ENCODE data around the gene PPP1R3E.
A peak's percentile ranks its signal among the peaks of the same experiment; 100 is the strongest.
"Not testable (repeated sequence)": the region's sequence is repeated elsewhere in the genome, so short reads cannot be mapped to it uniquely, and the experiment has no call there.

Gene PPP1R3E

GRCh38 chr14:23297611-23298277, 4.9 kb downstream of the PPP1R3E start:
- DNase-seq, result no peak

GRCh38 chr14:23297096-23297495, 5.6 kb downstream of the PPP1R3E start:
- DNase-seq, result no peak

- DNase-seq, result no peak
Measured at GRCh38 chr14:23296012-23296777, 6.5 kb downstream of the PPP1R3E start.

DNA sequence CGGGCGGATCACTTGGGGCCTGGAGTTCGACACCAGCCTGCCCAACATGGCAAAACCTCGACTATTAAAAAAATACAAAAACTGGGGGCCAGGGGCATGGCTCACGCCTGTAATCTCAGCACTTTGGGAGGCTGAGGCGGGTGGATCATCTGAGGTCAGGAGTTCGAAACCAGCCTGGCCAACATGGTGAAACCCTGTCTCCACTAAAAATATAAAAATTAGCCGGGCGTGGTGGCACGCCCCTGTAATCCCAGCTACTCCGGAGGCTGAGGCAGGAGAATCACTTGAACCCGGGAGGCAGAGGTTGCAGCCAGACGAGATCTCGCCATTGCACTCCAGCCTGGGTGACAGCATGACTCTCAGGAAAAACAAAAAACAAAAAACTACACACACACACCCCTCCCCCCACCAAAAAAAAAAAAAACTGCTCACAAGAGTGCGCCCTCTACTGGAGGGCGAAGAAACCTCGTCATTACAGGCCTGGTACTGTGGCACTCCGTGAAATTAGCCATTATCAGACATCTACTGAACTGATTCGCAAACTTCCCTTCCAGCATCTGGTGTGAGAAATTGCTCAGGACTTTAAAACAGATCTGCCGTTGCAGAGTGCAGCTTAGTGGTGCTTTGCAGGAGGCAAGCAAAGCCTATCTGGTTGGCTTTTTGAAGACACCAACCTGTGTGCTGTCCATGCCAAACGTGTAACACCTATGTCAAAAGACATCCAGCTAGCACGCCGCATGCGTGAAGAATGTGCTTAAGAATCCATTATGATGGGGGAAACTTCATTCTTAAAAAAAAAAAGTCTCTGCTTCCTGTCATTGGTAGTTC, 7.7 kb downstream of the PPP1R3E start:
- peak; percentile 53 for DNase-seq

DNA sequence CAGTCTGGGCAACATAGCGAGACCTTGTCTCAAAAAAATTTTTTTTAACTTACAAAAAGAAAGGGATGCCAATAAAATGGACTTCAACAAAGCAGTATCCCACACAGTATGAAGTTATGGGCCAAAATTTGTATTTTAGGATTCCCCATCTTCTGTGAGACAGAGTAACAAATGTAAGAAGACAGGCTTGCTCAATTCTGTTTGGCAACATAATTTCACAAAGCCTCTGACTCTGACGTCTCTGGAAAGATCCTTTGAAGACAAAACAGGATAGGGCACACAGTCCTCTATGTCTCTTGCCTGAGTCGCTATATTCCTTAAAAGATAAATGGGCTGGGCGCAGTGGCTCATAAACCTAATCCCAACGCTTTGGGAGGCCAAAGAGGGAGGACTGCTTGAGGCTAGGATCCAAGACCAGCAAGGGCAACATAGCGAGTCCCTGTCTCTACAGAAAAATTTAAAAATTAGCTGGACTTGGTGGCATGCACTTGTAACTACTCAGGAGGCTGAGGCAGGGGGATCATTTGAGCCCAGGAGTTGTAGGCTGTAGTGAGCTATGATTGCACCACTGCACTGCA, 15.7 kb downstream of the PPP1R3E start:
- no peak for DNase-seq

DNA sequence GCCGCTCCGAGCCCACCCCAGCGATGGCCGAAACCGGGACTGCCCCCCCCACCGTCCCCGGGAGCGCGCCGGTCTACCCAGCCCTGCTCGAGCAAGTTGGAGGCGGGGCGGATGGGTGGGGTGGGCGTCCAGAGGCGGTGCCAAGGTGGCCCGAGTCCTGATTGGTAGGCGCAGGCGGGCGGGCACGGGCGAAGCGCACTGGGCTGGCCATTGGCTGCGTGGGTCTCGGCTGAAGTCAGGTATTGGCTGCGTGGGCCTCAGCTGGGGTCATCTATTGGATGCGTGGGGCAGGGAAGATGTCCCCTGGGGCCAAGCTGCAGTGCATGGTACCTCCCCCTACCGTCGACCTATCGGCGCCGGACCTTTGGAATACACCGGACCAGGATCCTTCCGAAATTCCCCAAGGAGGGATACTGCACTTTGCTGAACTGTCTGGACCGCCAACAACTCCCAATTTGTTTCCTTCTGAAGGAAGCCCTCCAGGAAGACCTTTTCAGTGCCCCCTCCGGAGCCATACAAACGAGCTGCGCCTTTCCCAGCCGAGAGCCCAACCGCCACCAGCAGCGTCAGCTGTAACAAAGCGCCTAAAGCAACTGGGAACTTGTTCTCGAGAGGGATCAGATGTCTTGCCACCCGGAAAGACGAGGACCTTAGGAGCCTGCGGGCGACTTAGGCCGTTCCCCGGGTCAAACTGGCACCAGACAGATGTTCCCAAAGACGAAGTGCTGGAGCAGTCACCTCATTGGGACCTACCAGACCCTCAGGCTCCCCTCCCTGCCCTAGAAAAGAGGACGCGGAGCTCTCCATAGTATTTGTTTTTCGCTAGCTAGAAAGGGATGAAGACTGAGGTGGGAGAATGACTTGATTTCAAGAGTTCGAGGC, 16.4 kb downstream of the PPP1R3E start, which contains the start of gene HOMEZ:
Gene HOMEZ (minus strand): TSS at position 113 of the 882 bp plus-strand sequence. CDS start 180 bp downstream, outside the sequence.
- peak; percentile 99 for DNase-seq

GRCh38 chr14:23285530-23286019, 17.1 kb downstream of the PPP1R3E start:
- no peak for DNase-seq

DNA sequence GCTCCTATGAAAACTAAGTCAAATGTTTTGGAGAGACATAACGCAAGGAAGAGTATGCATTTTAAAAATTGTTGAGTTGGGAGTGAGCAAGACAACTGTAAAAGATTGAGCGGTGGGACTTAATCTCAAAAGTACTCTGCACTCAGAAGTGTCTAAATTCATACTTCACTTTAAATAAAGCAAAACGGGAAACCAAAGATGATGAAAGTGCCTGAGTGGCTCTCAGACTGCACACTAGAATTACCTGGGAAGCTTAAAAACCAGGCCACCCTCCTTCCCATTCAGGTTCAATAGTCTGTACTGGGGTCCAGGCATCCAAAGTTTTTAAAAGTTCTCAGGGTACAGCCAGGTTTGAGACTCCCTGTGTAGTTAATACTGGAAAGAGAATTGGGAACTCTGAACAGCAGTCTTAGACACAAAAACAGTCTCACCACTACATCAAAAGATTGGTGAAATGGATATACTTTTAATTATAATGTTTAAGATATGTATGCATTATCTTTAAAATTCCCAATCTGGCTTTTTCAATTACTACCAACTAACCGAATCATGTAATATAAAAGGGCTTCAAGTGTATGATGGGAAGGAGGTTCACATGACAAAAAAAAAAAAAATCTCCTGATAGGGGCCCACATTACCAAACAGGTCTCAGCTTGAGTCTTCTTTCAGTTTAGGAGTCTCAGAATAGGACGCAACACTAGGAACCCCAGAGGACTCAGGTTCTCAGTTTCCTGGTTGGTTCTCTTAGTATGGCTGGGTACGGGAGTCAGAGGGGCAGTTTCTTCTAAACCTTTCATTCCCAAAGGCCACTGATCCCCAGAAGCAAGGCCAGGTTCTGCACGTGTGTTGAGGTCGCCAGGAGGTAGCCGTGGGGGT, 17.8 kb downstream of the PPP1R3E start:
- DNase-seq, result no peak

- no peak for DNase-seq
Measured at GRCh38 chr14:23281247-23281646, 21.4 kb downstream of the PPP1R3E start.

DNA sequence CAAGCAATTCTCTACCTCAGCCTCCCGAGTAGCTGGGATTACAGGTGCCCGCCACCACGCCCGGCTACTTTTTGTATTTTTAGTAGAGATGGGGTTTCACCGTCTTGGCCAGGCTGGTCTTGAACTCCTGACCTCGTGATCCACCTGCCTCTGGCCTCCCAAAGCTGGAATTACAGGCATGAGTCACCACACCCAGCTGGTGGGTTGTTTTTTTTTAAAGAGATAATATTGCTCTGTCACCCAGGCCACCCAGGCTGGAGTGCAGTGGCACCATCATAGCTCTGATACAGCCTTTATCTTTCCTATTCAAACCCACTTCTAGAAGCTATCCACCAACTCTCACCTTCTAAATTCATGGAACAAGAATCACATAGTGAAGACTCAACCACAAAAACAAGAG, 24.7 kb downstream of the PPP1R3E start:
- not testable (repeated sequence) for DNase-seq

GRCh38 chr14:23277189-23277588, 25.5 kb downstream of the PPP1R3E start:
- DNase-seq, result no peak

GRCh38 chr14:23275412-23275811, 27.2 kb downstream of the PPP1R3E start:
- DNase-seq, result no peak

GRCh38 chr14:23269193-23269592, 33.5 kb downstream of the PPP1R3E start:
- DNase-seq, result no peak

GRCh38 chr14:23260849-23261248, 41.8 kb downstream of the PPP1R3E start:
- not testable (repeated sequence) for DNase-seq

DNA sequence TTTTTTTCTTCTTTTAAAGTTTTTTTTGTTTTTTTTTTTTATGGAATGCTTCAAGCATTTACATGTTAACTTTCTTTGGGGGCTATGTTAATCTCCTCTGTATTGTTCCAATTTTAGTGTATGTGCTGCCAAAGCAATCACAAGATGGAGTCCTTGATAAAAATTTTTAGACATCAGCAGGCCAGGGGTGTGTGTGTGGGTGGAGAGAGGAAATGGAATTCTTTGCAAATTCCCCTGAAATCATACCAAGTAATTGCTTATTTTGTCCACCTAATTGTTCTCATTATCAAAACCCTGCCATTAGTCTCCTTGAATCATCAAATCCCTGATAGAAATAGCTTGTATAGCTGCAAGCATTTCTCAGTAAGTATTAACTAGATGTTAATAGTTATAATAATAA, 43.2 kb downstream of the PPP1R3E start:
- no peak for DNase-seq

DNA sequence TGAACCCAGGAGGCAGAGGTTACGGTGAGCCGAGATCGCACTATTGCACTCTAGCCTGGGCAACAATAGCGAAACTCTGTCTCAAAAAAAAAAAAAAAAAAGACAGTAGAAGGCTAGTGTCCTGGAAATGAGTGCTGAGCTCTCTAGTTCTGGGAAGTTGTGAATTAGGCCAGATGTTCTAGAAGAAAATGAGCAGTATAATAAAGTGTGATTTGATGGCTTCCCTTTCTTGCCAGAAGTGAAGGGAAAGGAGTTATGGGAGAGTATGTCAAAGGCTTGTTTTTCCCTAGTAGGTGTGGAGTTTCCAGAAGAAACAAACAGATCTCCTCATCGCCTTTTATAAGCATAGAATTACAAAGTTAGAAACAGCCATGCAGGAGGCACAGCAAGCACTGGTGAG, 44.4 kb downstream of the PPP1R3E start:
- no peak for DNase-seq

GRCh38 chr14:23252420-23253333, 50.0 kb downstream of the PPP1R3E start:
- DNase-seq, result no peak

DNA sequence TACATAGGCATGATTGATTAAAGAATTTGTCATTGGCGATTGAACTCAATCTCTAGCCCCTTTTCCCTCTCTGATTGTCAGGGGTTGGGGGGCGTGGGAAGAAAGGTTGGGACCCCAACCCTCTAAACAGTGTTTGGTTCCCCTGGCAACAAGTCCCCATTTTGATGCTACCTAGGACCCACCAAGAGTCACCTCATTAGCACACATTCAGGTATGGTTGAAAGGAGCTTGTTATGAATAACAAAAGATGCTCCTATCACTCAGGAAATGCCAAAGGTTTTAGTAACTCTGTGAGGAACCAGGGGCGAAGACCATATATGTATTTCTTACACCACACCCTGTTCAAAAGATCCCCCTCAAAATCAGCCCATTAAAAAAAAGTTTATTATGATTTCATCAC, 50.7 kb downstream of the PPP1R3E start:
- DNase-seq, result no peak

DNA sequence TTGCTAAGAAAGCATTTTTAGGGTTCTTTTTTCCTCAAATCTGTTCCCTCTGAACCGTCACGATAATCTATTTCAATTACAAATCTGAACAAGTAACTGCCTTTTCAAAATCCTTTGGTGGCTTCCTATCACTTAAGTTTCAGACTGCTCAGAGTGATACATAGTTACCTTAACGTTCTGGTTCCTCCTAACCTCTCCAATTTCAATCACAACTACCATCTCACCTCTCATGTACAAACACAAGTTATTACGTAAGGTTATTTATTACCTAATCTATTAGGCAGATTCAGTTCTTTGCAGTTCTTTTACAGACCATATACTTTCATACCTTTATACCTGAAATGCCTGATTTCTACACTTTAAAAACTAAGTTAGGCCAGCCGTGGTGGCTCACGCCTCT, 52.8 kb downstream of the PPP1R3E start:
- no peak for DNase-seq

DNA sequence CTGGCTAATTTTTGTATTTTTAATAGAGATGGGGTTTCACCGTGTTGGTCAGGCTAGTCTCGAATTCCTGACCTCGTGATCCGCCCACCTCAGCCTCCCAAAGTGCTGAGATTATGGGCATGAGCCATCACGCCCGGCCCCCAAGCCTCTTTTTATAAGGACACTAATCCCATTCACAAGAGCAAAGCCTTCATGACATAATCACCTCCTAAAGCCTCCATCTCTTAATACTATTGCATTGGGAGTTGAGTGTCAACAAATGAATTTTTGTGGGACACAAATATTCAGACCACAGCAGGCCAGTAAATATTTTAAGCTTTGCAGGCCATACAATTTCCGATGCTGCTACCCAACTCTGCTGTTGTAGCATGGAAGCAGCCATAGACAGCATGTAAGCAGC, 54.1 kb downstream of the PPP1R3E start:
- no peak for DNase-seq
